Heart right ventricle (tissue), 16 donors: ENCODE data around the gene CD207. TPM values are rescaled to one million over a fixed set of nuclear protein-coding genes. Genes with fewer than 3 reads are reported as not detected.

Source experiments
- ATAC-seq, 8 donors: fragments of 200-7000 bp; cut with Tn5 transposase; one replicate each; pipeline ENCODE4 v1.9.1; 2020; ENCODE audit warnings: mild to moderate bottlenecking in 8 of 8, moderate library complexity in 8 of 8, moderate number of reproducible peaks in 1 of 8
- DNase-seq, 2 donors: peaks; one replicate each; pipeline ENCODE4 v3.0.0-alpha.2; 2020
- H3K27ac ChIP-seq, 10 donors: fragments of 200-600 bp; sonication (generic) in 2 of 10; one replicate each; pipeline versions ENCODE4 v1.5.0 to v1.8.0; 2020 to 2022; ENCODE audit warnings: mild to moderate bottlenecking in 3 of 10
- H3K27me3 ChIP-seq, 7 donors: fragments of 200-600 bp; one replicate each; pipeline ENCODE4 v1.8.0; 2021 to 2022; ENCODE audit warnings: mild to moderate bottlenecking in 2 of 7
- H3K36me3 ChIP-seq, 9 donors: fragments of 200-600 bp; sonication (generic) in 1 of 9; one replicate each; pipeline versions ENCODE4 v1.5.0 to v1.8.0; 2020 to 2022; ENCODE audit warnings: mild to moderate bottlenecking in 2 of 9
- H3K4me1 ChIP-seq, 9 donors: fragments of 200-600 bp; sonication (generic) in 1 of 9; one replicate each; pipeline versions ENCODE4 v1.5.0 to v1.8.0; 2020 to 2022; ENCODE audit warnings: mild to moderate bottlenecking in 4 of 9
- H3K4me3 ChIP-seq, 10 donors: fragments of 200-600 bp; sonication (generic) in 2 of 10; one replicate each; pipeline versions ENCODE4 v1.5.0 to v1.8.0; 2020 to 2022; ENCODE audit warnings: mild to moderate bottlenecking in 7 of 10, moderate library complexity in 2 of 10
- H3K9me3 ChIP-seq, 11 donors: fragments of 200-600 bp in 10 of 11; sonication (generic) in 2 of 11; one replicate each; pipeline versions ENCODE4 v1.5.0 to v1.8.0; 2013 to 2022; ENCODE audit warnings: mild to moderate bottlenecking in 2 of 11, control low read depth in 1 of 11, moderate library complexity in 1 of 11
- CTCF ChIP-seq, 9 donors: fragments of 200-600 bp; sonication (generic) in 2 of 9; IDR thresholded peaks; one replicate each; pipeline versions ENCODE4 v1.5.0 to v1.8.0; 2021 to 2022; ENCODE audit warnings: antibody characterized with exemption in 9 of 9, mild to moderate bottlenecking in 5 of 9, moderate library complexity in 1 of 9
- WGBS, 2 donors: extraction: QIAGEN DNeasy Blood & Tissue Kit; methylation state at CpG; one replicate each; pipeline ENCODE4 v1.1.7; 2013; ENCODE audit warnings: inconsistent platforms in 1 of 2; 5-methylcytosine and 5-hydroxymethylcytosine counted together
- intact Hi-C, 10 donors: fragments of 100-400 bp; cut with DNase I; formaldehyde crosslinking; loops; one replicate each; pipeline versions ENCODE4 v1.11.1 to v1.14.2; 2022
- polyA plus RNA-seq, 2 donors: library from polyadenylated mRNA; stranded (reverse); fragments of 200-250 nt; gene quantifications; one replicate each; pipeline ENCODE4 v1.2.3, GENCODE V29; 2013
- total RNA-seq, 10 donors: library from RNA; stranded (reverse); fragmentation: NEBNext Ultra II Directional in 3 of 10; extraction: Animal tissue kit (Norgen Biotek cat#: 25700) in 3 of 10; gene quantifications; one replicate each; pipeline versions ENCODE4 v1.2.1 to v1.2.4, GENCODE V29; 2021 to 2023
- donor health status: Arrhythmogenic right ventricular cardiomyopathy.
- donor health status: ischemic (EF 13 %, LVEDD 7.1; RV severe dilation, severe dysfunction).
- donor health status: healthy with polysubstance abuse.
- donor health status: DM: no; HTN: yes; CAD: no.
- donor health status: DM: no; HTN: no; CAD: no.
- donor health status: ischemic (EF 25% LVEDD 6.9; RV normal size, moderate dysfunction).
- donor health status: ischemic (EF 25% LVEDD 5.7; RV mildly dilated, moderate dysfunction).
- donor health status: healthy.
- donor health status: DM: yes; HTN: yes; CAD: no.
- donor health status: Ischemic cardiomyopathy.
- donor health status: ischemic (EF 35%, LVEDD 5.7; RV mildly dilated, moderate dysfunction).
- donor health status: nonischemic (EF 11% LVEDD 7.7; RV severe dilation, severe dysfunction).
- donor health status: DM: yes; HTN: yes; CAD: no.
- donor health status: PGD.
- donor health status: ischemic (EF 29% LVEDD 5.4; RV normal size, mild dysfunction).
- donor health status: nonischemic (EF 23%, LVEDD 6.1; RV moderate dilation, normal function).

The CD207 gene
- total and polyA plus RNA-seq, 12 donors = 0.03 to 1.1 (median 0.38) TPM; not detected in 5

DNA sequence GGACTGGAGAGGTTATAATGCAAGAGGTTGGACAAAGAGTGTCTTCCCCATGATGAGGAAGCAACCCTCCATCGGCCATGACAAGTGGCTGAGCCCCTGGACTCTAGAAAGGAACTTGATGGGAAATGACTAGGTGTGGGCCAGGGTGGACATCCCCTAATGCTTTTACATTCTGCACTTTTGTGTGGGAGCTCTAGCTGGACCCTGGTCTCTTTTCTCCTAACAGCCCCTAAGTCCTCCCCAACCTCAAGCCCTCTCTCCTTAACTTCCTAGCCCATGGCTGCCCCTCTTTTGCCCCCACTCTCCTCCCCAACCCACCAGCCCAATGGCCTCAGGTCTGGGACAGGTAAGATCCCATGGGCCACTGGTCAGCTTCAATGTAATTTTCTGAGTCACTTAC is 2.4 kb downstream of the CD207 start:
- intact Hi-C loops = no loop called here
- H3K36me3 ChIP-seq = no peaks in the 10 kb centered on the region
- no peak overlapping the region for H3K27ac ChIP-seq
- DNase-seq (no peak), ATAC-seq (no peak)
- H3K4me1 ChIP-seq = peaks cover 0 to 39% (median 32%) of the 10 kb centered on the region in 9 donors
- no peak for TF ChIP-seq CTCF (IDR thresholded peaks at IDR 0.05)
- WGBS, 2 donors = 56 to 71% methylated on average over 1 of the region's 1 CpG
- H3K9me3 ChIP-seq = no peaks in the 10 kb centered on the region
- peaks cover 0 to 4% (median 0%) of the 10 kb centered on the region in 7 donors for H3K27me3 ChIP-seq
- H3K4me3 ChIP-seq = no peak overlapping the region

GRCh38 chr2:70832386-70832785 is 3.2 kb downstream of the CD207 start:
- Histone ChIP-seq H3K4me1 (peaks cover 0 to 44% (median 34%) of the 10 kb centered on the region in 9 donors), H3K36me3 (no peaks in the 10 kb centered on the region), H3K9me3 (no peaks in the 10 kb centered on the region), H3K27me3 (peaks cover 0 to 4% (median 0%) of the 10 kb centered on the region in 7 donors), H3K27ac (no peak overlapping the region), H3K4me3 (no peak overlapping the region)
- ATAC-seq = no peak
- no peak for TF ChIP-seq CTCF (IDR thresholded peaks at IDR 0.05)
- intact Hi-C loops = no loop called here
- WGBS, 2 donors = 94% methylated on average over 2 of the region's 2 CpGs
- no peak for DNase-seq

GRCh38 chr2:70831861-70832260 is 3.8 kb downstream of the CD207 start:
- H3K27me3 ChIP-seq = peaks cover 0 to 4% (median 0%) of the 10 kb centered on the region in 7 donors
- no peak overlapping the region for H3K27ac ChIP-seq
- H3K4me1 ChIP-seq = peaks cover 0 to 47% (median 34%) of the 10 kb centered on the region in 9 donors
- DNase-seq = no peak
- no peaks in the 10 kb centered on the region for H3K9me3 ChIP-seq
- WGBS, 2 donors = 55 to 75% methylated on average over 6 of the region's 6 CpGs
- H3K4me3 ChIP-seq = no peak overlapping the region
- no peak for TF ChIP-seq CTCF (IDR thresholded peaks at IDR 0.05)
- intact Hi-C loops = no loop called here
- no peak for ATAC-seq
- no peaks in the 10 kb centered on the region for H3K36me3 ChIP-seq

DNA sequence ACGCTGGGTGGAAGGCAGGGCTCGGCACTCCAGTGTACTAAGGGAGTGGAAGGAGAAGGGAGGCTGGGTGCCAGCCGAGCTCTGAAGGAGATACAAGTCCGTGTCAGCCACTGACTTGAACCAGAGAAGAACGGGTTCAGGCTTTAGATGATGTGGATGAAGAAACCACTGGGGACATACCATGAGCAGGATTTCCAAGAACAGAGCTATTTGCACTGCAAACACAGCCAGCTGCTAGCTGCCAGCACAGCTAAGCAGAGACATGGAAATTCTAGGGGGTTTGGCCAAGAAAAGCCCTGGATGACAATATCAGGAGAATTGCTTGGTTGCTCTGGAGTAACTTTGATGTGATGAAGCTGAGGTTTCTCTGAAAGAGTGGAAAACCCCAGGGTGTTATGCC is 5.2 kb downstream of the CD207 start:
- Histone ChIP-seq H3K4me1 (peaks cover 0 to 47% (median 34%) of the 10 kb centered on the region in 9 donors), H3K27ac (peak overlapping the region in 2 of 10 donors; percentile 53 to 58), H3K27me3 (peaks cover 0 to 4% (median 0%) of the 10 kb centered on the region in 7 donors), H3K36me3 (no peaks in the 10 kb centered on the region), H3K4me3 (no peak overlapping the region), H3K9me3 (no peaks in the 10 kb centered on the region)
- ATAC-seq (peak in 6 of 8 donors; percentile 17 to 61 (median 35)), DNase-seq (peak in 1 of 2 donors; percentile 12)
- WGBS, 2 donors = 40% methylated on average over 5 of the region's 5 CpGs
- intact Hi-C loops = no loop called here
- TF ChIP-seq CTCF (IDR thresholded peaks at IDR 0.05) = no peak
